Breast epithelium (tissue), 4 donors: ENCODE data around the gene CPEB3. TPM values are rescaled to one million over a fixed set of nuclear protein-coding genes. Genes with fewer than 3 reads are reported as not detected.

Experiments
- DNase-seq, 2 donors: peaks; one replicate each; pipeline ENCODE4 v3.0.0-alpha.2; 2019; ENCODE audit warnings: low spot score in 2 of 2
- H3K27ac ChIP-seq, 2 donors: fragments of 200-600 bp; sonication (generic) in 1 of 2; one replicate each; pipeline ENCODE4 v1.5.1; 2016 to 2019; ENCODE audit warnings: mild to moderate bottlenecking in 1 of 2
- H3K27me3 ChIP-seq, 2 donors: fragments of 200-600 bp; sonication (generic) in 1 of 2; one replicate each; pipeline versions ENCODE4 v1.5.1 to v1.6.0; 2017 to 2019; ENCODE audit warnings: control low read depth in 1 of 2, mild to moderate bottlenecking in 1 of 2
- H3K36me3 ChIP-seq: fragments of 200-600 bp; one replicate; pipeline ENCODE4 v1.5.1; 2019
- H3K4me1 ChIP-seq, 2 donors: fragments of 200-600 bp; sonication (generic); one replicate each; pipeline ENCODE4 v1.5.1; 2016 to 2019; ENCODE audit warnings: control low read depth in 1 of 2
- H3K4me3 ChIP-seq, 3 donors: fragments of 200-600 bp; sonication (generic); 1 replicate in 2 of 3; 2 replicates in 1 of 3; pipeline ENCODE4 v1.5.1; 2016 to 2019; ENCODE audit warnings: mild to moderate bottlenecking in 3 of 3, moderate library complexity in 2 of 3
- H3K9me3 ChIP-seq, 2 donors: fragments of 200-600 bp; sonication (generic) in 1 of 2; one replicate each; pipeline ENCODE4 v1.5.1; 2016 to 2019; ENCODE audit warnings: control low read depth in 1 of 2
- CTCF ChIP-seq, 3 donors: fragments of 450-650 bp; IDR thresholded peaks; one replicate each; pipeline ENCODE4 v1.5.1; 2016 to 2017; ENCODE audit warnings: antibody characterized with exemption in 3 of 3, mild to moderate bottlenecking in 3 of 3, moderate library complexity in 3 of 3
- POLR2A ChIP-seq: fragments of 450-650 bp; IDR thresholded peaks from one replicate; pipeline ENCODE4 v1.6.1; 2016; ENCODE audit warnings: antibody characterized with exemption, mild to moderate bottlenecking, moderate library complexity
- POLR2AphosphoS5 ChIP-seq, 3 donors: sonication (generic); formaldehyde crosslinking; IDR thresholded peaks; one replicate each; pipeline ENCODE4 v1.6.1; 2017; ENCODE audit warnings: antibody characterized with exemption in 3 of 3
- intact Hi-C: fragments of 100-400 bp; cut with DNase I; formaldehyde crosslinking; loops from one replicate; pipeline ENCODE4 v1.15.1; 2023; ENCODE audit warnings: low total_unique reads
- total RNA-seq, 3 donors: library from RNA; depleted of rRNA; stranded (reverse); fragments of >200 nt; gene quantifications; one replicate each; pipeline ENCODE4 v1.1.0, GENCODE V29; 2016

CPEB3 gene
- total RNA-seq, 3 donors from 2014 or later, result 3.8 to 12.1 (median 5.2) TPM

- H3K9me3 ChIP-seq, result peaks cover 11 to 13% of the 10 kb centered on the region in 2 donors
- no peaks in the 10 kb centered on the region for H3K4me1 ChIP-seq
- no peak for DNase-seq
- TF ChIP-seq POLR2AphosphoS5 (IDR thresholded peaks at IDR 0.05) (no peak), CTCF (IDR thresholded peaks at IDR 0.05) (no peak), POLR2A (no peak)
- no peak overlapping the region for H3K4me3 ChIP-seq
- no peak overlapping the region for H3K27ac ChIP-seq
- no peaks in the 10 kb centered on the region for H3K27me3 ChIP-seq
- H3K36me3 ChIP-seq, result no peaks in the 10 kb centered on the region
- intact Hi-C loops, result loop anchor here (10.0 kb wide), 1 partner anchor 379 kb away; no protein-coding TSS in a partner anchor
These were observed 126.7 kb downstream of the CPEB3 start for GRCh38 chr10:92164036-92164696.

- Histone ChIP-seq H3K4me3 (no peak overlapping the region), H3K9me3 (peaks cover 10 to 13% of the 10 kb centered on the region in 2 donors), H3K27ac (no peak overlapping the region), H3K36me3 (no peaks in the 10 kb centered on the region), H3K4me1 (no peaks in the 10 kb centered on the region), H3K27me3 (no peaks in the 10 kb centered on the region)
- TF ChIP-seq POLR2A (no peak), CTCF (IDR thresholded peaks at IDR 0.05) (no peak), POLR2AphosphoS5 (IDR thresholded peaks at IDR 0.05) (no peak)
- DNase-seq, result no peak
- intact Hi-C loops, result loop anchor here (10.0 kb wide), 1 partner anchor 378 kb away; no protein-coding TSS in a partner anchor
These were observed 128.3 kb downstream of the CPEB3 start for GRCh38 chr10:92162541-92162940.

GRCh38 chr10:92156874-92157773 is 133.8 kb downstream of the CPEB3 start:
- no peak for DNase-seq
- TF ChIP-seq POLR2A (no peak), POLR2AphosphoS5 (IDR thresholded peaks at IDR 0.05) (no peak), CTCF (IDR thresholded peaks at IDR 0.05) (no peak)
- H3K36me3 ChIP-seq, result no peaks in the 10 kb centered on the region
- H3K4me1 ChIP-seq, result no peaks in the 10 kb centered on the region
- H3K4me3 ChIP-seq, result no peak overlapping the region
- no peak overlapping the region for H3K27ac ChIP-seq
- H3K27me3 ChIP-seq, result no peaks in the 10 kb centered on the region
- intact Hi-C loops, result no loop called here
- no peaks in the 10 kb centered on the region for H3K9me3 ChIP-seq

- Histone ChIP-seq H3K27ac (no peak overlapping the region), H3K36me3 (no peaks in the 10 kb centered on the region), H3K27me3 (no peaks in the 10 kb centered on the region), H3K4me3 (no peak overlapping the region), H3K9me3 (no peaks in the 10 kb centered on the region), H3K4me1 (no peaks in the 10 kb centered on the region)
- DNase-seq, result no peak
- TF ChIP-seq POLR2A (no peak), CTCF (IDR thresholded peaks at IDR 0.05) (no peak)
- intact Hi-C loops, result no loop called here
These were observed 140.1 kb downstream of the CPEB3 start for GRCh38 chr10:92150823-92151222.

GRCh38 chr10:92149261-92149660 is 141.6 kb downstream of the CPEB3 start:
- Histone ChIP-seq H3K27ac (peak overlapping the region in 1 of 2 donors; percentile 25), H3K9me3 (no peaks in the 10 kb centered on the region), H3K4me1 (no peaks in the 10 kb centered on the region), H3K36me3 (no peaks in the 10 kb centered on the region), H3K27me3 (no peaks in the 10 kb centered on the region), H3K4me3 (no peak overlapping the region)
- intact Hi-C loops, result no loop called here
- TF ChIP-seq CTCF (IDR thresholded peaks at IDR 0.05), result no peak
- no peak for TF ChIP-seq POLR2AphosphoS5 (IDR thresholded peaks at IDR 0.05)
- TF ChIP-seq POLR2A, result no peak
- DNase-seq, result no peak
